Gastrocnemius medialis (tissue), 4 donors: ENCODE results near the gene KCNK16.

Source experiments
- CTCF ChIP-seq, 5 experiments: fragments of 450-650 bp in 3 of 5; fragments of 200-600 bp in 2 of 5; sonication (generic) in 2 of 5; IDR thresholded peaks in 4 of 5; conservative IDR thresholded peaks in 1 of 5; 1 replicate in 4 of 5; 2 replicates in 1 of 5; pipeline ENCODE4 v1.5.1; 2016 to 2019; ENCODE audit warnings: antibody characterized with exemption in 5 of 5, mild to moderate bottlenecking in 3 of 5, moderate library complexity in 3 of 5
- POLR2A ChIP-seq, 2 donors: fragments of 450-650 bp; IDR thresholded peaks; one replicate each; pipeline ENCODE4 v1.6.1; 2017; ENCODE audit warnings: antibody characterized with exemption in 2 of 2, mild to moderate bottlenecking in 2 of 2, moderate library complexity in 2 of 2

- no peak for TF ChIP-seq CTCF (IDR thresholded peaks at IDR 0.05 in 4 of 5, conservative IDR thresholded peaks at IDR 0.05 in 1 of 5)
- TF ChIP-seq POLR2A (IDR thresholded peaks at IDR 0.05) = no peak
Measured at GRCh38 chr6:39273406-39273821, 49.1 kb downstream of the KCNK16 start.
